ENCODE measurements around the gene INSYN2A.

GRCh38 chr10:127203067-127203466, 6.7 kb upstream of the INSYN2A start:
- TF ChIP-seq CTCF (IDR thresholded peaks at IDR 0.05) (no peak), FOSL2 (IDR thresholded peaks at IDR 0.05) (no peak), FOSL2 (CRISPR knock-in tag; IDR thresholded peaks at IDR 0.05) (no peak), MAX (IDR thresholded peaks at IDR 0.05) (no peak), SMC3 (IDR thresholded peaks at IDR 0.05) (no peak), EP300 (IDR thresholded peaks at IDR 0.05) (no peak), MAZ (IDR thresholded peaks at IDR 0.05; ENCODE audit: borderline replicate concordance, low read depth, low read length) (no peak), POLR2A (IDR thresholded peaks at IDR 0.05; ENCODE audit: low read length) (no peak), TP53 (CRISPR knock-in tag; IDR thresholded peaks at IDR 0.05) (no peak), HOXB5 (CRISPR knock-in tag; IDR thresholded peaks at IDR 0.05) (no peak)

Measured in A549 (cell line).